Measurements from ENCODE around the gene CSNK1A1. TPM values are rescaled to one million over a fixed set of nuclear protein-coding genes. Genes with fewer than 3 reads are reported as not detected.
A peak's percentile ranks its signal among the peaks of the same experiment; 100 is the strongest.
"Not testable (repeated sequence)": the region's sequence is repeated elsewhere in the genome, so short reads cannot be mapped to it uniquely, and the experiment has no call there.

CSNK1A1 gene
- 100 to 1,000 TPM; 177 to 187 TPM for total RNA-seq
- 118 TPM for polyA plus RNA-seq

GRCh38 chr5:149551227-149552037, at the start of gene CSNK1A1:
Gene CSNK1A1 (minus strand): TSS chr5:149551439. CDS start chr5:149550964, 475 bp downstream.
- ChIA-PET CTCF (interaction anchor here (0.7 to 3.0 kb wide), 16 partner anchors 9 to 206 kb away, joined by 3 to 13 read pairs (median 5); partner anchors contain the start of genes GRPEL2 and PCYOX1L), POLR2A (interaction anchor here (1.0 to 2.6 kb wide), 3 partner anchors 41 to 206 kb away, joined by 5 to 10 read pairs (median 5); partner anchors contain the start of genes GRPEL2 and PCYOX1L)
- peak within 1 kb of the TSS; percentile 95 to 100 (median 99) for H3K27ac Mint-ChIP-seq
- H3K4me3 Mint-ChIP-seq, result peak within 1 kb of the TSS; percentile 95 to 99 (median 99)
- H3K9me3 ChIP-seq (ENCODE audit: low read length), result no peaks in the 10 kb centered on the region
- H3K27me3 ChIP-seq (ENCODE audit: insufficient read depth, low read length, poor library complexity, severe bottlenecking), result no peaks in the 10 kb centered on the region
- H3K4me1 Mint-ChIP-seq, result peaks cover 31 to 42% (median 38%) of the 10 kb centered on the region in 3 donors
- peaks cover 0 to 2% of the 10 kb centered on the region in 2 donors for H3K27me3 Mint-ChIP-seq
- H3K4me1 ChIP-seq (ENCODE audit: insufficient read depth, low read length), result peaks cover 28% of the 10 kb centered on the region
- H3K4me3 ChIP-seq (ENCODE audit: low read length), result peak within 1 kb of the TSS; percentile 95
- peak; percentile 98 to 99 (median 99) for DNase-seq
- peaks cover 7 to 48% (median 8%) of the 10 kb centered on the region in 3 donors for H3K36me3 Mint-ChIP-seq
- H3K27ac ChIP-seq (ENCODE audit: low read depth, low read length), result peak within 1 kb of the TSS; percentile 93
- no peaks in the 10 kb centered on the region for H3K9me3 Mint-ChIP-seq
- no peaks in the 10 kb centered on the region for H3K36me3 ChIP-seq (ENCODE audit: insufficient read depth, low read length)

GRCh38 chr5:149600932-149601331, 49.7 kb upstream of the CSNK1A1 start:
- Mint-ChIP-seq H3K9me3 (no peaks in the 10 kb centered on the region), H3K4me1 (peaks cover 5 to 7% (median 7%) of the 10 kb centered on the region in 3 donors), H3K27ac (no peak overlapping the region), H3K27me3 (peaks cover 1 to 7% of the 10 kb centered on the region in 2 donors), H3K4me3 (no peak overlapping the region), H3K36me3 (peaks cover 0 to 2% (median 0%) of the 10 kb centered on the region in 3 donors)
- H3K4me1 ChIP-seq (ENCODE audit: insufficient read depth, low read length), result no peaks in the 10 kb centered on the region
- ChIA-PET POLR2A (no interaction called here), CTCF (no interaction called here)
- H3K4me3 ChIP-seq (ENCODE audit: low read length), result no peak overlapping the region
- no peak overlapping the region for H3K27ac ChIP-seq (ENCODE audit: low read depth, low read length)
- no peak for DNase-seq
- H3K27me3 ChIP-seq (ENCODE audit: insufficient read depth, low read length, poor library complexity, severe bottlenecking), result no peaks in the 10 kb centered on the region
- H3K9me3 ChIP-seq (ENCODE audit: low read length), result no peaks in the 10 kb centered on the region
- no peaks in the 10 kb centered on the region for H3K36me3 ChIP-seq (ENCODE audit: insufficient read depth, low read length)

- H3K4me3 Mint-ChIP-seq, result no peak overlapping the region
- ChIA-PET CTCF (interaction anchor here (1.6 kb wide), 1 partner anchor 232 kb away, joined by 3 read pairs; no protein-coding TSS in a partner anchor), POLR2A (no interaction called here)
- Histone ChIP-seq H3K27me3 (ENCODE audit: insufficient read depth, low read length, poor library complexity, severe bottlenecking) (no peaks in the 10 kb centered on the region), H3K27ac (ENCODE audit: low read depth, low read length) (no peak overlapping the region), H3K9me3 (ENCODE audit: low read length) (no peaks in the 10 kb centered on the region), H3K4me3 (ENCODE audit: low read length) (no peak overlapping the region), H3K4me1 (ENCODE audit: insufficient read depth, low read length) (no peaks in the 10 kb centered on the region), H3K36me3 (ENCODE audit: insufficient read depth, low read length) (no peaks in the 10 kb centered on the region)
- no peak for DNase-seq
- H3K36me3 Mint-ChIP-seq, result peaks cover 0 to 2% (median 0%) of the 10 kb centered on the region in 3 donors
- H3K27me3 Mint-ChIP-seq, result peaks cover 1 to 13% of the 10 kb centered on the region in 2 donors
- H3K9me3 Mint-ChIP-seq, result no peaks in the 10 kb centered on the region
- H3K27ac Mint-ChIP-seq, result no peak overlapping the region
- no peaks in the 10 kb centered on the region for H3K4me1 Mint-ChIP-seq
These were observed 48.1 kb upstream of the CSNK1A1 start for GRCh38 chr5:149599375-149599774.

- H3K27ac ChIP-seq (ENCODE audit: low read depth, low read length), result no peak overlapping the region
- ChIA-PET POLR2A (no interaction called here), CTCF (interaction anchor here (1.6 kb wide), 1 partner anchor 231 kb away, joined by 3 read pairs; no protein-coding TSS in a partner anchor)
- no peaks in the 10 kb centered on the region for H3K4me1 Mint-ChIP-seq
- no peaks in the 10 kb centered on the region for H3K27me3 ChIP-seq (ENCODE audit: insufficient read depth, low read length, poor library complexity, severe bottlenecking)
- no peak overlapping the region for H3K4me3 ChIP-seq (ENCODE audit: low read length)
- H3K4me3 Mint-ChIP-seq, result no peak overlapping the region
- no peaks in the 10 kb centered on the region for H3K4me1 ChIP-seq (ENCODE audit: insufficient read depth, low read length)
- no peak for DNase-seq
- peaks cover 1 to 17% of the 10 kb centered on the region in 2 donors for H3K27me3 Mint-ChIP-seq
- peaks cover 0 to 2% (median 0%) of the 10 kb centered on the region in 3 donors for H3K36me3 Mint-ChIP-seq
- H3K9me3 ChIP-seq (ENCODE audit: low read length), result no peaks in the 10 kb centered on the region
- no peaks in the 10 kb centered on the region for H3K9me3 Mint-ChIP-seq
- no peaks in the 10 kb centered on the region for H3K36me3 ChIP-seq (ENCODE audit: insufficient read depth, low read length)
- no peak overlapping the region for H3K27ac Mint-ChIP-seq
These were observed 47.7 kb upstream of the CSNK1A1 start for GRCh38 chr5:149598966-149599365.

- H3K4me3 Mint-ChIP-seq; H3K27me3 ChIP-seq (ENCODE audit: insufficient read depth, low read length, poor library complexity, severe bottlenecking); H3K36me3 ChIP-seq (ENCODE audit: insufficient read depth, low read length); H3K27ac Mint-ChIP-seq; H3K9me3 ChIP-seq (ENCODE audit: low read length); H3K4me3 ChIP-seq (ENCODE audit: low read length); H3K9me3 Mint-ChIP-seq; H3K27ac ChIP-seq (ENCODE audit: low read depth, low read length); H3K4me1 Mint-ChIP-seq; H3K36me3 Mint-ChIP-seq; POLR2A ChIA-PET; DNase-seq; H3K4me1 ChIP-seq (ENCODE audit: insufficient read depth, low read length): not testable (repeated sequence)
- CTCF ChIA-PET, result interaction anchor here (1.6 kb wide), 1 partner anchor 231 kb away, joined by 3 read pairs; no protein-coding TSS in a partner anchor
- peaks cover 1 to 17% of the 10 kb centered on the region in 2 donors for H3K27me3 Mint-ChIP-seq
These were observed 47.0 kb upstream of the CSNK1A1 start for GRCh38 chr5:149598234-149598633.

- Histone ChIP-seq H3K4me1 (ENCODE audit: insufficient read depth, low read length) (no peaks in the 10 kb centered on the region), H3K4me3 (ENCODE audit: low read length) (no peak overlapping the region), H3K27ac (ENCODE audit: low read depth, low read length) (no peak overlapping the region), H3K36me3 (ENCODE audit: insufficient read depth, low read length) (no peaks in the 10 kb centered on the region), H3K9me3 (ENCODE audit: low read length) (no peaks in the 10 kb centered on the region), H3K27me3 (ENCODE audit: insufficient read depth, low read length, poor library complexity, severe bottlenecking) (no peaks in the 10 kb centered on the region)
- ChIA-PET POLR2A (no interaction called here), CTCF (no interaction called here)
- Mint-ChIP-seq H3K36me3 (peaks cover 0 to 2% (median 0%) of the 10 kb centered on the region in 3 donors), H3K4me1 (no peaks in the 10 kb centered on the region), H3K4me3 (no peak overlapping the region), H3K27ac (no peak overlapping the region), H3K27me3 (peaks cover 1 to 17% of the 10 kb centered on the region in 2 donors), H3K9me3 (no peaks in the 10 kb centered on the region)
- no peak for DNase-seq
These were observed 46.4 kb upstream of the CSNK1A1 start for GRCh38 chr5:149597618-149598017.

- Mint-ChIP-seq H3K27ac (no peak overlapping the region), H3K9me3 (no peaks in the 10 kb centered on the region)
- CTCF ChIA-PET, result no interaction called here
These were observed 45.5 kb upstream of the CSNK1A1 start for GRCh38 chr5:149596712-149597111.

GRCh38 chr5:149595105-149595504, 43.9 kb upstream of the CSNK1A1 start:
- H3K9me3 ChIP-seq (ENCODE audit: low read length); H3K36me3 ChIP-seq (ENCODE audit: insufficient read depth, low read length); H3K4me3 ChIP-seq (ENCODE audit: low read length); POLR2A ChIA-PET; H3K9me3 Mint-ChIP-seq; H3K4me3 Mint-ChIP-seq; H3K27me3 ChIP-seq (ENCODE audit: insufficient read depth, low read length, poor library complexity, severe bottlenecking); H3K27ac Mint-ChIP-seq; H3K36me3 Mint-ChIP-seq; H3K4me1 ChIP-seq (ENCODE audit: insufficient read depth, low read length); CTCF ChIA-PET; H3K4me1 Mint-ChIP-seq; H3K27ac ChIP-seq (ENCODE audit: low read depth, low read length); DNase-seq: not testable (repeated sequence)
- peaks cover 1 to 22% of the 10 kb centered on the region in 2 donors for H3K27me3 Mint-ChIP-seq

More at GRCh38 chr5:149596712-149597111, 45.5 kb upstream of the CSNK1A1 start:
- no peak for DNase-seq
- H3K4me3 ChIP-seq (ENCODE audit: low read length), result no peak overlapping the region
- H3K4me1 ChIP-seq (ENCODE audit: insufficient read depth, low read length), result no peaks in the 10 kb centered on the region
- H3K4me3 Mint-ChIP-seq, result no peak overlapping the region
- no peaks in the 10 kb centered on the region for H3K4me1 Mint-ChIP-seq
- H3K27me3 Mint-ChIP-seq, result peaks cover 1 to 22% of the 10 kb centered on the region in 2 donors
- POLR2A ChIA-PET, result no interaction called here
- no peaks in the 10 kb centered on the region for H3K9me3 ChIP-seq (ENCODE audit: low read length)
- peaks cover 0 to 2% (median 0%) of the 10 kb centered on the region in 3 donors for H3K36me3 Mint-ChIP-seq
- no peaks in the 10 kb centered on the region for H3K27me3 ChIP-seq (ENCODE audit: insufficient read depth, low read length, poor library complexity, severe bottlenecking)
- H3K27ac ChIP-seq (ENCODE audit: low read depth, low read length), result no peak overlapping the region
- H3K36me3 ChIP-seq (ENCODE audit: insufficient read depth, low read length), result no peaks in the 10 kb centered on the region

Data from CD8-positive, alpha-beta memory T cell (primary cell).